Measurements from ENCODE around the gene SMIM24. TPM values are rescaled to one million over a fixed set of nuclear protein-coding genes. Genes with fewer than 3 reads are reported as not detected.
A peak's percentile ranks its signal among the peaks of the same experiment; 100 is the strongest.

The SMIM24 gene
- total and polyA plus RNA-seq, 9 of the 15 experiments (the other 6 are each of a cell fraction or from before 2014, with no cell fraction given) = 0.45 to 12.3 (median 1.4) TPM; not detected in 1

GRCh38 chr19:3434630-3435553, 45.4 kb downstream of the SMIM24 start (continued):
- no peak for TF ChIP-seq CHD7 (IDR thresholded peaks at IDR 0.05; ENCODE audit: low read depth, low read length)
- TF ChIP-seq HOXB6 (CRISPR knock-in tag; IDR thresholded peaks at IDR 0.05; ENCODE audit: borderline replicate concordance) = no peak
- no peak for TF ChIP-seq TCF7 (IDR thresholded peaks at IDR 0.05; ENCODE audit: borderline replicate concordance)
- TF ChIP-seq ZNF121 (CRISPR knock-in tag; conservative IDR thresholded peaks at IDR 0.05) = 0 out of 2 replicates have a peak, but pooled peaks have one; percentile 32
- no peak; the same call in 1 of the 2 replicates for TF ChIP-seq TCFL5 (CRISPR knock-in tag; conservative IDR thresholded peaks at IDR 0.05)
- peak; percentile 73 for TF ChIP-seq SUPT5H (IDR thresholded peaks at IDR 0.05)
- TF ChIP-seq ZNF408 (CRISPR knock-in tag; IDR thresholded peaks at IDR 0.05; ENCODE audit: low read depth) = no peak
- no peak for TF ChIP-seq ZNF280B (CRISPR knock-in tag; IDR thresholded peaks at IDR 0.05)
- TF ChIP-seq SMARCE1 (IDR thresholded peaks at IDR 0.05) = no peak
- TF ChIP-seq GABPB1 (CRISPR knock-in tag; IDR thresholded peaks at IDR 0.05) = peak; percentile 99
- TF ChIP-seq ZNF146 (CRISPR knock-in tag; IDR thresholded peaks at IDR 0.05; ENCODE audit: unreplicated experiment) = no peak
- peak; percentile 81 for TF ChIP-seq ZBTB7A (IDR thresholded peaks at IDR 0.05; ENCODE audit: borderline replicate concordance, control insufficient read depth, low read depth, low read length)
- peak; percentile 96 for TF ChIP-seq ZNF197 (CRISPR knock-in tag; IDR thresholded peaks at IDR 0.05; ENCODE audit: low read depth)
- TF ChIP-seq ZNF785 (CRISPR knock-in tag; IDR thresholded peaks at IDR 0.05) = no peak
- TF ChIP-seq GATA2 (CRISPR knock-in tag; IDR thresholded peaks at IDR 0.05) = no peak
- TF ChIP-seq ZNF384 (IDR thresholded peaks at IDR 0.05; ENCODE audit: low read depth, low read length) = no peak; the same call in 1 of the 2 replicates
